NCI-H510A (cell line): ENCODE measurements around the gene FAM187B.
"Not testable (repeated sequence)": the region's sequence is repeated elsewhere in the genome, so short reads cannot be mapped to it uniquely, and the experiment has no call there.

Experiments
- DNase-seq: peaks from one replicate; lab custom pipeline; 2025; lab: John Stamatoyannopoulos, UW

The FAM187B gene

GRCh38 chr19:35213663-35214632 lies 14.6 kb downstream of the FAM187B start:
- peak; percentile 11 for DNase-seq

- no peak for DNase-seq
Measured at GRCh38 chr19:35212241-35212640, 16.3 kb downstream of the FAM187B start.

GRCh38 chr19:35211545-35212230 lies 16.9 kb downstream of the FAM187B start:
- DNase-seq: no peak

GRCh38 chr19:35209646-35210045 lies 18.9 kb downstream of the FAM187B start:
- DNase-seq: no peak

- no peak for DNase-seq
Measured at GRCh38 chr19:35208121-35208520, 20.4 kb downstream of the FAM187B start.

- DNase-seq: no peak
Measured at GRCh38 chr19:35207391-35207871, 21.1 kb downstream of the FAM187B start.

GRCh38 chr19:35206855-35207254 lies 21.7 kb downstream of the FAM187B start:
- no peak for DNase-seq

GRCh38 chr19:35206379-35206778 lies 22.2 kb downstream of the FAM187B start:
- DNase-seq: no peak

- no peak for DNase-seq
Measured at GRCh38 chr19:35205733-35206323, 22.7 kb downstream of the FAM187B start.

GRCh38 chr19:35204799-35205732 lies 23.5 kb downstream of the FAM187B start:
- DNase-seq: no peak

GRCh38 chr19:35202722-35203688 lies 25.5 kb downstream of the FAM187B start:
- no peak for DNase-seq

GRCh38 chr19:35199481-35199880 lies 29.1 kb downstream of the FAM187B start:
- DNase-seq: no peak

- DNase-seq: not testable (repeated sequence)
Measured at GRCh38 chr19:35196861-35197260, 31.7 kb downstream of the FAM187B start.

GRCh38 chr19:35195830-35196229 lies 32.7 kb downstream of the FAM187B start:
- DNase-seq: no peak

GRCh38 chr19:35194012-35194984 lies 34.2 kb downstream of the FAM187B start:
- DNase-seq: no peak

- no peak for DNase-seq
Measured at GRCh38 chr19:35184884-35185283, 43.7 kb downstream of the FAM187B start.

GRCh38 chr19:35184267-35184666 lies 44.3 kb downstream of the FAM187B start:
- DNase-seq: no peak

GRCh38 chr19:35181387-35181786 lies 47.2 kb downstream of the FAM187B start:
- DNase-seq: no peak

- DNase-seq: no peak
Measured at GRCh38 chr19:35179830-35180229, 48.7 kb downstream of the FAM187B start.
